SU-DHL-6 (cell line): ENCODE results near the gene B4GALNT1.

Experiments used
- H2AFZ ChIP-seq: fragments of 200-600 bp; sonication (generic); 2 replicates; pipeline ENCODE4 v1.6.1; 2014; ENCODE audit warnings: low read depth, mild to moderate bottlenecking, moderate library complexity, mixed read lengths, antibody characterized with exemption, low read length; ENCODE audit not compliant: severe bottlenecking
- H3F3A ChIP-seq: fragments of 200-600 bp; shearing (Covaris generic); 2 replicates; pipeline ENCODE4 v1.6.0; 2016; ENCODE audit warnings: antibody characterized with exemption, mild to moderate bottlenecking; ENCODE audit not compliant: insufficient read depth
- H3K27ac ChIP-seq: fragments of 200-600 bp; sonication (generic); 2 replicates; pipeline ENCODE4 v1.5.1; 2016; ENCODE audit warnings: low read depth, mild to moderate bottlenecking, low read length, moderate library complexity, mixed read lengths
- H3K27me3 ChIP-seq: fragments of 200-600 bp; sonication (generic), shearing (Covaris generic); 2 replicates; pipeline ENCODE4 v1.6.0; 2014; ENCODE audit warnings: mild to moderate bottlenecking, low read length
- H3K36me3 ChIP-seq: fragments of 200-600 bp; sonication (generic); 2 replicates; pipeline ENCODE4 v1.6.1; 2014; ENCODE audit warnings: mild to moderate bottlenecking, low read length, mixed read lengths
- H3K4me2 ChIP-seq: fragments of 300-600, 200-600 bp; shearing (Covaris generic), sonication (generic); 2 replicates; pipeline ENCODE4 v1.6.0; 2014; ENCODE audit warnings: low read length, low read depth, mild to moderate bottlenecking; ENCODE audit not compliant: poor library complexity, severe bottlenecking
- H3K4me3 ChIP-seq: fragments of 200-600 bp; sonication (generic); 2 replicates; pipeline ENCODE4 v1.5.1; 2014; ENCODE audit warnings: antibody characterized with exemption, low read length, mild to moderate bottlenecking, mixed read lengths; ENCODE audit not compliant: insufficient read depth, poor library complexity, severe bottlenecking
- H3K79me2 ChIP-seq: fragments of 200-600 bp; sonication (generic); 2 replicates; pipeline ENCODE4 v1.6.1; 2014; ENCODE audit warnings: mild to moderate bottlenecking, low read length, moderate library complexity; ENCODE audit not compliant: insufficient read depth
- H3K9ac ChIP-seq: fragments of 200-600 bp; sonication (generic); 2 replicates; pipeline ENCODE4 v1.7.0; 2014; ENCODE audit warnings: mild to moderate bottlenecking, low read length
- H3K9me2 ChIP-seq: fragments of 200-600 bp; sonication (generic); replicated peaks from 2 replicates; pipeline ENCODE4 v1.6.1; 2014; ENCODE audit warnings: low read length; ENCODE audit not compliant: insufficient read depth
- H3K9me3 ChIP-seq: fragments of 200-600 bp; sonication (generic); 2 replicates; pipeline ENCODE4 v1.6.1; 2014; ENCODE audit warnings: low read length, mixed read lengths; ENCODE audit not compliant: insufficient read depth
- H4K20me1 ChIP-seq: fragments of 200-600 bp; sonication (generic); 2 replicates; pipeline ENCODE4 v1.6.1; 2014; ENCODE audit warnings: low read depth, mild to moderate bottlenecking, antibody characterized with exemption, low read length, moderate library complexity, mixed read lengths
- EZH2phosphoT487 ChIP-seq: fragments of 200-600 bp; sonication (generic), shearing (Covaris generic); conservative IDR thresholded peaks from 2 replicates; pipeline ENCODE4 v1.6.1; 2018; ENCODE audit warnings: mild to moderate bottlenecking, antibody characterized with exemption, low read length, moderate library complexity, mixed read lengths
- TF ChIP-seq, protein P1 (sequence below): fragments of 200-600 bp; sonication (generic); IDR thresholded peaks from one replicate; pipeline ENCODE4 v1.5.1; 2017; ENCODE audit warnings: antibody characterized with exemption, mild to moderate bottlenecking, low read length, moderate library complexity; ENCODE audit not compliant: insufficient read depth, poor library complexity, severe bottlenecking

Gene B4GALNT1

GRCh38 chr12:57641699-57642442, 8.9 kb upstream of the B4GALNT1 start:
- Histone ChIP-seq H3K36me3 (no peaks in the 10 kb centered on the region), H3K79me2 (no peaks in the 10 kb centered on the region), H3K27me3 (no peaks in the 10 kb centered on the region), H4K20me1 (no peaks in the 10 kb centered on the region), H3K4me3 (no peak overlapping the region), H3K9me3 (peaks cover 5% of the 10 kb centered on the region; the same call in 1 of the 2 replicates), H3F3A (no peaks in the 10 kb centered on the region), H3K9me2 (no peaks in the 10 kb centered on the region), H2AFZ (no peak overlapping the region), H3K9ac (no peak overlapping the region), H3K27ac (no peak overlapping the region), H3K4me2 (no peak overlapping the region)
- no peak for TF ChIP-seq EZH2phosphoT487
- TF ChIP-seq, protein P1, sequence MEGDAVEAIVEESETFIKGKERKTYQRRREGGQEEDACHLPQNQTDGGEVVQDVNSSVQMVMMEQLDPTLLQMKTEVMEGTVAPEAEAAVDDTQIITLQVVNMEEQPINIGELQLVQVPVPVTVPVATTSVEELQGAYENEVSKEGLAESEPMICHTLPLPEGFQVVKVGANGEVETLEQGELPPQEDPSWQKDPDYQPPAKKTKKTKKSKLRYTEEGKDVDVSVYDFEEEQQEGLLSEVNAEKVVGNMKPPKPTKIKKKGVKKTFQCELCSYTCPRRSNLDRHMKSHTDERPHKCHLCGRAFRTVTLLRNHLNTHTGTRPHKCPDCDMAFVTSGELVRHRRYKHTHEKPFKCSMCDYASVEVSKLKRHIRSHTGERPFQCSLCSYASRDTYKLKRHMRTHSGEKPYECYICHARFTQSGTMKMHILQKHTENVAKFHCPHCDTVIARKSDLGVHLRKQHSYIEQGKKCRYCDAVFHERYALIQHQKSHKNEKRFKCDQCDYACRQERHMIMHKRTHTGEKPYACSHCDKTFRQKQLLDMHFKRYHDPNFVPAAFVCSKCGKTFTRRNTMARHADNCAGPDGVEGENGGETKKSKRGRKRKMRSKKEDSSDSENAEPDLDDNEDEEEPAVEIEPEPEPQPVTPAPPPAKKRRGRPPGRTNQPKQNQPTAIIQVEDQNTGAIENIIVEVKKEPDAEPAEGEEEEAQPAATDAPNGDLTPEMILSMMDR, result no peak

GRCh38 chr12:57640175-57641042, 7.4 kb upstream of the B4GALNT1 start:
- Histone ChIP-seq H4K20me1 (no peaks in the 10 kb centered on the region), H3K9me2 (no peaks in the 10 kb centered on the region), H3K79me2 (no peaks in the 10 kb centered on the region), H3K36me3 (no peaks in the 10 kb centered on the region), H2AFZ (no peak overlapping the region), H3K4me2 (no peak overlapping the region), H3K9ac (no peak overlapping the region), H3F3A (no peaks in the 10 kb centered on the region), H3K4me3 (no peak overlapping the region), H3K27ac (no peak overlapping the region), H3K27me3 (no peaks in the 10 kb centered on the region), H3K9me3 (peaks cover 5% of the 10 kb centered on the region; the same call in 1 of the 2 replicates)
- no peak for TF ChIP-seq EZH2phosphoT487

GRCh38 chr12:57638096-57638495, 5.1 kb upstream of the B4GALNT1 start:
- Histone ChIP-seq H3K36me3 (no peaks in the 10 kb centered on the region), H3K9ac (no peak overlapping the region), H3F3A (no peaks in the 10 kb centered on the region), H3K4me2 (no peak overlapping the region), H2AFZ (no peak overlapping the region), H3K27me3 (no peaks in the 10 kb centered on the region), H3K9me2 (no peaks in the 10 kb centered on the region), H3K79me2 (no peaks in the 10 kb centered on the region), H3K27ac (no peak overlapping the region), H3K9me3 (no peaks in the 10 kb centered on the region), H3K4me3 (no peak overlapping the region), H4K20me1 (no peaks in the 10 kb centered on the region)
- TF ChIP-seq EZH2phosphoT487, result no peak
- TF ChIP-seq, protein P1, result no peak
